ENCODE measurements around the gene PXDC1. TPM values are rescaled to one million over a fixed set of nuclear protein-coding genes. Genes with fewer than 3 reads are reported as not detected.

Gene PXDC1
- total and polyA plus RNA-seq, 2 experiments from 2014 or later, result 12.3 to 16.1 TPM

GRCh38 chr6:3742076-3742425, 9.5 kb downstream of the PXDC1 start:
- H3K4me3 ChIP-seq, result no peak overlapping the region
- TF ChIP-seq CTCF (IDR thresholded peaks at IDR 0.05; ENCODE audit: low read depth, low read length), result no peak
- peaks cover 4% of the 10 kb centered on the region for H3K4me1 ChIP-seq (ENCODE audit: low read depth)
- H3K27me3 ChIP-seq, result peaks cover 19% of the 10 kb centered on the region
- H3K36me3 ChIP-seq, result no peaks in the 10 kb centered on the region
- no peaks in the 10 kb centered on the region for H3K9me3 ChIP-seq (ENCODE audit: low read depth)
- no peak for DNase-seq (ENCODE audit: low read depth in 1 of 2, low spot score in 1 of 2)
- no peak overlapping the region for H3K27ac ChIP-seq

GRCh38 chr6:3741477-3741871, 10.0 kb downstream of the PXDC1 start:
- Histone ChIP-seq H3K36me3 (no peaks in the 10 kb centered on the region), H3K4me1 (ENCODE audit: low read depth) (peaks cover 4% of the 10 kb centered on the region), H3K9me3 (ENCODE audit: low read depth) (no peaks in the 10 kb centered on the region), H3K27ac (no peak overlapping the region), H3K4me3 (no peak overlapping the region), H3K27me3 (peaks cover 19% of the 10 kb centered on the region)
- TF ChIP-seq CTCF (IDR thresholded peaks at IDR 0.05; ENCODE audit: low read depth, low read length), result no peak
- no peak for DNase-seq (ENCODE audit: low read depth in 1 of 2, low spot score in 1 of 2)

GRCh38 chr6:3740551-3741476, 10.7 kb downstream of the PXDC1 start:
- no peaks in the 10 kb centered on the region for H3K9me3 ChIP-seq (ENCODE audit: low read depth)
- DNase-seq (ENCODE audit: low read depth in 1 of 2, low spot score in 1 of 2), result no peak
- no peaks in the 10 kb centered on the region for H3K36me3 ChIP-seq
- H3K27me3 ChIP-seq, result peaks cover 19% of the 10 kb centered on the region
- no peaks in the 10 kb centered on the region for H3K4me1 ChIP-seq (ENCODE audit: low read depth)
- H3K27ac ChIP-seq, result no peak overlapping the region
- no peak overlapping the region for H3K4me3 ChIP-seq
- TF ChIP-seq CTCF (IDR thresholded peaks at IDR 0.05; ENCODE audit: low read depth, low read length), result no peak

GRCh38 chr6:3739311-3739897, 12.1 kb downstream of the PXDC1 start:
- peaks cover 19% of the 10 kb centered on the region for H3K27me3 ChIP-seq
- H3K27ac ChIP-seq, result no peak overlapping the region
- no peak for DNase-seq (ENCODE audit: low read depth in 1 of 2, low spot score in 1 of 2)
- TF ChIP-seq CTCF (IDR thresholded peaks at IDR 0.05; ENCODE audit: low read depth, low read length), result no peak
- no peaks in the 10 kb centered on the region for H3K9me3 ChIP-seq (ENCODE audit: low read depth)
- H3K4me1 ChIP-seq (ENCODE audit: low read depth), result no peaks in the 10 kb centered on the region
- no peaks in the 10 kb centered on the region for H3K36me3 ChIP-seq
- no peak overlapping the region for H3K4me3 ChIP-seq

- H3K36me3 ChIP-seq, result no peaks in the 10 kb centered on the region
- H3K27ac ChIP-seq, result no peak overlapping the region
- DNase-seq (ENCODE audit: low read depth in 1 of 2, low spot score in 1 of 2), result no peak
- TF ChIP-seq CTCF (IDR thresholded peaks at IDR 0.05; ENCODE audit: low read depth, low read length), result no peak
- H3K4me3 ChIP-seq, result no peak overlapping the region
- peaks cover 19% of the 10 kb centered on the region for H3K27me3 ChIP-seq
- H3K4me1 ChIP-seq (ENCODE audit: low read depth), result no peaks in the 10 kb centered on the region
- no peaks in the 10 kb centered on the region for H3K9me3 ChIP-seq (ENCODE audit: low read depth)
Measured at GRCh38 chr6:3738381-3739131, 13.0 kb downstream of the PXDC1 start.
